GM12865 (cell line): ENCODE measurements around the gene FRAS1.

Experiments used
- DNase-seq: peaks from one replicate; pipeline ENCODE4 v3.0.0; 2010; ENCODE audit warnings: low read depth
- H3K4me3 ChIP-seq: 2 replicates; pipeline ENCODE4 v1.5.1; 2011; ENCODE audit warnings: mild to moderate bottlenecking, low read depth, low read length, control low read depth
- TF ChIP-seq, protein P1 (sequence below): IDR thresholded peaks from 2 replicates; pipeline ENCODE4 v1.5.1; 2011; ENCODE audit warnings: low read length, control low read depth, low read depth, inconsistent platforms; ENCODE audit not compliant: insufficient read depth; ENCODE audit errors: missing control alignments

FRAS1 gene

DNA sequence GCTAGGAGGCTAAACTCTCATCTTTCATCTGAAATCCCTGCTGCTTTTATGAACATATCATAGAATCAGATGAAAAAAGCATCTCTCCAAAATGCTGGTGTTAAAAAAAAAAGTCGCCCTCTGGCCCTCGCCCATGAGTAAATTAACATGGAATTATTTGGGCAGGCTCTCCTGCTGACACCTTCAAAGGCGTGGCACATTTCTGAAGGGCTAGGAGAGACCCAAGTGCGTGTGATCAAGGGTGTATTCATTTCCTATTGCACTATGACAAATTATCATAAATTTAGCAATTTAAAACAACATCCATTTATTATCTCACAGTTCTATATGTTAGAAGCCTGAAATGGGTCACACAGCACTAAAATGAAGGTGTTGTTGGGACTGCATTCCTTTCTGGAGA lies 499.5 kb downstream of the FRAS1 start:
- H3K4me3 ChIP-seq: no peak overlapping the region
- DNase-seq: no peak
- TF ChIP-seq, protein P1, sequence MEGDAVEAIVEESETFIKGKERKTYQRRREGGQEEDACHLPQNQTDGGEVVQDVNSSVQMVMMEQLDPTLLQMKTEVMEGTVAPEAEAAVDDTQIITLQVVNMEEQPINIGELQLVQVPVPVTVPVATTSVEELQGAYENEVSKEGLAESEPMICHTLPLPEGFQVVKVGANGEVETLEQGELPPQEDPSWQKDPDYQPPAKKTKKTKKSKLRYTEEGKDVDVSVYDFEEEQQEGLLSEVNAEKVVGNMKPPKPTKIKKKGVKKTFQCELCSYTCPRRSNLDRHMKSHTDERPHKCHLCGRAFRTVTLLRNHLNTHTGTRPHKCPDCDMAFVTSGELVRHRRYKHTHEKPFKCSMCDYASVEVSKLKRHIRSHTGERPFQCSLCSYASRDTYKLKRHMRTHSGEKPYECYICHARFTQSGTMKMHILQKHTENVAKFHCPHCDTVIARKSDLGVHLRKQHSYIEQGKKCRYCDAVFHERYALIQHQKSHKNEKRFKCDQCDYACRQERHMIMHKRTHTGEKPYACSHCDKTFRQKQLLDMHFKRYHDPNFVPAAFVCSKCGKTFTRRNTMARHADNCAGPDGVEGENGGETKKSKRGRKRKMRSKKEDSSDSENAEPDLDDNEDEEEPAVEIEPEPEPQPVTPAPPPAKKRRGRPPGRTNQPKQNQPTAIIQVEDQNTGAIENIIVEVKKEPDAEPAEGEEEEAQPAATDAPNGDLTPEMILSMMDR: no peak

DNA sequence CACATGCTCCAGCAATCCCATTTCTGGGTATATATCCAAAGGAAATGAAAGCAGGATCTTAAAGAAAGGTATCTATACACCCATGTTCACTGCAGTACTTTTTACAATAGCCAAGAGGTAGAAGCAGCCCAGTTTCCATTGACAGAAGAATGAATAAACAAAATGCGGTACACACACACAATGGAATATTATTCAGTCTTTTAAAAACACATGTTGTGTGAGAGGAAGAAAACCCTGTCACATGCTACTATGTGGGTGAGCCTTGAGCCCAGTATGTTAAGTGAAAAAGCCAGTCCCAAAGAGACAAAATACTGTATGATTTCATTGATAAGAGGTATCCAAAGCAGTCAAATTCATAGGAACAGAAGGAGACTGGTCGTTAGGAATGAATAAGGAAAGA lies 500.7 kb downstream of the FRAS1 start:
- TF ChIP-seq, protein P1: no peak
- no peak for DNase-seq
- no peak overlapping the region for H3K4me3 ChIP-seq

DNA sequence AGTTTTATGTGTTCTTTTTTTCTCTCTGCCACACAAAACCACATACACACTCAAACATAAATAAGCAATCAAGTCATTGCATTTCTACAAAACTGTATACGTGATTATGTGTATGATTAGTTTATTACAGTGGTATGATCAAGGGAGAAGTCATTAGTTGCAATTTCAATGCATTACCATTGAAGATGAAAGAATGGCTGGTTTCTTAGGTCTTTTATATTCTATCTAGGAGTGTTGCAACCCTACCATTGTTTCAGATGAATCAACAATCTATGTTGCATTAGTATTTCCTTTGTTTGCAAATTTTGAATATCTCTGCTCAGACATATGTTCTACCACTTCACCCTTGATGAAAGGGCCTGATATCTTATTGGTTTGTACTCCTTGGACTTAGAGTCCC lies 501.3 kb downstream of the FRAS1 start:
- H3K4me3 ChIP-seq: no peak overlapping the region
- TF ChIP-seq, protein P1: no peak
- DNase-seq: no peak

DNA sequence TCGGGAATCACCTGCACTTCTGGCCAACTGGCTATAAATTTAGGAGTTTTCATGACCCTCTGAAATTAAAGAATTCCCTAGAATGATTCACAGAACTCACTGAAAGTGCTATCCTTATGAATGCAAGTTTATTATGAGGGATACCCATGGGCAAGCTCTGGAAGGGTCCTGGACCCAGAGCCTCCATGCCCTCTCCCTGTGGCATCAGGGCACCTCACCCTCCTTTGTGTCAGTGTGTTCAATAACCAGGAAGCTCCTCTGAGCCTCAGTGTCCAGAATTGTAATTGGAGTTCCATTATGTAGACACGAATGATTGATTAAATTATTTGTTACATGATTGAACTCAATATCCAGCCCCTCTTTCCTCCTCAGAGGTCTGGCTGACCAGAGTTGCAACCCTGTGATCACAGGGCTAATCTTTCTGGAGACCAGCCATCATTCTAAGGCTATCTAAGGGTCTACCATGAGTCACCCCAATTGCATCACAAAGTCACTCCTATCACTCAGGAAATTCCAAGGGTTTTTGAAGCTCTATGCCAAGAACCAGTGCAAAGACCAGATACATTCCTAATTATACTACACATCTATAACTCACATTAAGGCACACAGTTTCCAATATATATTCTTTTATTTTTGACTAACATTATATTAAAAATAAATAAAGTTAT lies 503.3 kb downstream of the FRAS1 start:
- no peak for DNase-seq
- no peak overlapping the region for H3K4me3 ChIP-seq
- TF ChIP-seq, protein P1: no peak

DNA sequence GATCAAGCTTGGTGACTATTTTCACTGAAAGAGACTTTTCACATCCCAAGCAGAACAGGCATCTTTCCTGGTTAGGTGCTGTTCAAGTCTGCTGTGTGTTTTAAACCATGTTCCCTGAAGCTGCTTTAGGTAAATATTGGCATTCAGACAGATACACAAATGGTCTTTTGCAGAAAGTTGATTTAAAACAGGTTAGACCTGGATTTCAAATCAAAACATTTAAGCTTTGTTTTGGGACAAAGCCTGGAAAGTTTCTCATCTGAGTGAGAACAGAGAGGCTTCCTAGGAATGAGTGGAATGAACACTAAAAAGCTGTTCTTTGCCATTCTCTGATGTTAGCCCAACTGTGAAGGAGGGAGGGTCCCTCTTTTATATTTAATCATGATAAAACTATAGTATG lies 504.6 kb downstream of the FRAS1 start:
- H3K4me3 ChIP-seq: no peak overlapping the region
- no peak for DNase-seq

DNA sequence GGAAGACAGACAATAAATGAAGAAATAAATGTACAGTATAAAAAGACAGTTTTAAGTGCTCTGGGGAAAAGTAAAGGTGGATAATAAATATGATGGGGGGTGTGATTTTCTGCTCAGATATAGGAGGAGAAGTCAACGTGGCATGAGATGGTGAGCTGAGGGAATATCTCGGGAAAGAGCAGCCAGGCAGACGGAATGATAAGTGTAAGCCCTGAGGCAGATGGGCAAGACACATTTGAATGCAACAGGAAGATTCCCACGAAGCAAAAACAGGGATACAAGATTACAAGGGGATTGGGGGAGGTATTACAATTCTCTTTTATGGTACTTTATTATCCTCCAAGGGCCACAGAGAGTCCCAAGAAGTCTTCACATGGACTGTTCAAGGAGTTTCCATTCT lies 505.6 kb downstream of the FRAS1 start:
- no peak for DNase-seq
- no peak overlapping the region for H3K4me3 ChIP-seq
- TF ChIP-seq, protein P1: no peak

More for the DNA sequence above, 504.6 kb downstream of the FRAS1 start:
- TF ChIP-seq, protein P1: no peak

DNA sequence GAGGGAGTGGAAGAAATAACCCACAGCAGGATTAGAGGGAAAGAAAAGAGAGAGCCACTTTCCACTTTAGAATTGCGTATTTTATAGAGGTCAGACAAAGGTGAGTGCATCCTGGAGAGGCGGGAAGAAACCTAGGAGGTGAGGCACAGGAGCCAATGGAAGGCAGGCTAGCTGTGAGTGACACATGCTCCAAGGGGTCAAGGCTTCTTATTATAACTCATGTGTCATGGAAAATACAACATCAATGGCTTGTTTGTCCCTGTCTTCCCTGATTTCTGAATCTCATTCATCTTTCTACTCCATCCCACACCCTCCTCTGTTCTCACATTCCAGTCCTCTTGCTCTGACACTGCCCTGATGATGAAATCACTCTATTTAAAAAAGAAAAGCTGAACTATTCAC lies 508.8 kb downstream of the FRAS1 start:
- H3K4me3 ChIP-seq: no peak overlapping the region
- no peak for DNase-seq
- TF ChIP-seq, protein P1: no peak
